ENCODE results near the gene CACNA1I. TPM values are rescaled to one million over a fixed set of nuclear protein-coding genes. Genes with fewer than 3 reads are reported as not detected.

CACNA1I gene
- total and polyA plus RNA-seq, 2 experiments from 2014 or later, result 0.42 to 2.4 TPM

GRCh38 chr22:39722032-39722325 is 151.4 kb downstream of the CACNA1I start (continued):
- TF ChIP-seq STAT1 (IDR thresholded peaks at IDR 0.05; ENCODE audit: unreplicated experiment) (no peak), POLR2AphosphoS5 (IDR thresholded peaks at IDR 0.05; ENCODE audit: low read depth) (no peak), ZNF331 (CRISPR knock-in tag; IDR thresholded peaks at IDR 0.05; ENCODE audit: low read depth) (no peak), EZH2phosphoT487 (IDR thresholded peaks at IDR 0.05; ENCODE audit: unreplicated experiment) (no peak), JUNB (IDR thresholded peaks at IDR 0.05; ENCODE audit: unreplicated experiment) (no peak), CTCF (conservative IDR thresholded peaks at IDR 0.05; ENCODE audit: low read depth in 2 of 2) (no peak)

GRCh38 chr22:39722501-39722900 is 151.9 kb downstream of the CACNA1I start:
- ATAC-seq, result no peak
- H4K20me1 ChIP-seq (replicated peaks; ENCODE audit: insufficient read depth), result no peaks in the 10 kb centered on the region
- peaks cover 9% of the 10 kb centered on the region for H3K27me3 Mint-ChIP-seq (ENCODE audit: insufficient read depth, low read depth, poor library complexity)
- peaks cover 12% of the 10 kb centered on the region for H3K4me1 Mint-ChIP-seq
- no peaks in the 10 kb centered on the region for H3K9me2 ChIP-seq (ENCODE audit: insufficient read depth)
- no peak for DNase-seq (ENCODE audit: low spot score)
- no peaks in the 10 kb centered on the region for H3F3A ChIP-seq (replicated peaks; ENCODE audit: low read depth)
- no peak overlapping the region for H3K4me3 ChIP-seq
- H3K4me1 ChIP-seq (ENCODE audit: insufficient read depth), result no peaks in the 10 kb centered on the region
- no peaks in the 10 kb centered on the region for H3K36me3 ChIP-seq (ENCODE audit: insufficient read depth)
- no peak overlapping the region for H2AFZ ChIP-seq
- H3K27ac ChIP-seq (ENCODE audit: low read depth), result no peak overlapping the region
- no peaks in the 10 kb centered on the region for H3K36me3 Mint-ChIP-seq (ENCODE audit: low read depth)
- no peak overlapping the region for H3K27ac Mint-ChIP-seq
- no peak overlapping the region for H3K4me3 Mint-ChIP-seq
- no peak overlapping the region for H3K4me2 ChIP-seq
- no peaks in the 10 kb centered on the region for H3K9me3 Mint-ChIP-seq
- H3K27me3 ChIP-seq (ENCODE audit: insufficient read depth), result no peaks in the 10 kb centered on the region
- no peaks in the 10 kb centered on the region for H3K79me2 ChIP-seq (replicated peaks; ENCODE audit: insufficient read depth)
- TF ChIP-seq CTCF (conservative IDR thresholded peaks at IDR 0.05; ENCODE audit: low read depth in 2 of 2), result no peak
- TF ChIP-seq POLR2AphosphoS5 (IDR thresholded peaks at IDR 0.05; ENCODE audit: low read depth), result no peak
- TF ChIP-seq EZH2 (IDR thresholded peaks at IDR 0.05; ENCODE audit: low read depth, unreplicated experiment), result no peak
- no peak for TF ChIP-seq STAT1 (IDR thresholded peaks at IDR 0.05; ENCODE audit: unreplicated experiment)
- TF ChIP-seq CREB1 (CRISPR knock-in tag; IDR thresholded peaks at IDR 0.05; ENCODE audit: low read depth), result no peak
- TF ChIP-seq ETS1 (IDR thresholded peaks at IDR 0.05), result no peak
- TF ChIP-seq NANOG (IDR thresholded peaks at IDR 0.05; ENCODE audit: borderline replicate concordance), result no peak
- TF ChIP-seq, protein P1, sequence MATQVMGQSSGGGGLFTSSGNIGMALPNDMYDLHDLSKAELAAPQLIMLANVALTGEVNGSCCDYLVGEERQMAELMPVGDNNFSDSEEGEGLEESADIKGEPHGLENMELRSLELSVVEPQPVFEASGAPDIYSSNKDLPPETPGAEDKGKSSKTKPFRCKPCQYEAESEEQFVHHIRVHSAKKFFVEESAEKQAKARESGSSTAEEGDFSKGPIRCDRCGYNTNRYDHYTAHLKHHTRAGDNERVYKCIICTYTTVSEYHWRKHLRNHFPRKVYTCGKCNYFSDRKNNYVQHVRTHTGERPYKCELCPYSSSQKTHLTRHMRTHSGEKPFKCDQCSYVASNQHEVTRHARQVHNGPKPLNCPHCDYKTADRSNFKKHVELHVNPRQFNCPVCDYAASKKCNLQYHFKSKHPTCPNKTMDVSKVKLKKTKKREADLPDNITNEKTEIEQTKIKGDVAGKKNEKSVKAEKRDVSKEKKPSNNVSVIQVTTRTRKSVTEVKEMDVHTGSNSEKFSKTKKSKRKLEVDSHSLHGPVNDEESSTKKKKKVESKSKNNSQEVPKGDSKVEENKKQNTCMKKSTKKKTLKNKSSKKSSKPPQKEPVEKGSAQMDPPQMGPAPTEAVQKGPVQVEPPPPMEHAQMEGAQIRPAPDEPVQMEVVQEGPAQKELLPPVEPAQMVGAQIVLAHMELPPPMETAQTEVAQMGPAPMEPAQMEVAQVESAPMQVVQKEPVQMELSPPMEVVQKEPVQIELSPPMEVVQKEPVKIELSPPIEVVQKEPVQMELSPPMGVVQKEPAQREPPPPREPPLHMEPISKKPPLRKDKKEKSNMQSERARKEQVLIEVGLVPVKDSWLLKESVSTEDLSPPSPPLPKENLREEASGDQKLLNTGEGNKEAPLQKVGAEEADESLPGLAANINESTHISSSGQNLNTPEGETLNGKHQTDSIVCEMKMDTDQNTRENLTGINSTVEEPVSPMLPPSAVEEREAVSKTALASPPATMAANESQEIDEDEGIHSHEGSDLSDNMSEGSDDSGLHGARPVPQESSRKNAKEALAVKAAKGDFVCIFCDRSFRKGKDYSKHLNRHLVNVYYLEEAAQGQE (IDR thresholded peaks at IDR 0.05; ENCODE audit: unreplicated experiment), result no peak
- no peak for TF ChIP-seq ZNF331 (CRISPR knock-in tag; IDR thresholded peaks at IDR 0.05; ENCODE audit: low read depth)

Measured in GM23338 (cell line).